WTC11 (cell line): ENCODE results near the gene TMC5.

Experiments used
- CTCF ChIP-seq: fragments of 200-600 bp; IDR thresholded peaks from 2 replicates; pipeline ENCODE4 v1.8.0; 2022; ENCODE audit warnings: antibody characterized with exemption
- E2F1 ChIP-seq: sonication (generic); formaldehyde crosslinking; IDR thresholded peaks from 2 replicates; pipeline ENCODE4 v1.8.0; 2022; ENCODE audit warnings: mild to moderate bottlenecking, missing genetic modification reagents
- FOXK1 ChIP-seq: sonication (generic); formaldehyde crosslinking; IDR thresholded peaks from 2 replicates; pipeline ENCODE4 v1.8.0; 2022; ENCODE audit warnings: mild to moderate bottlenecking, moderate library complexity, missing genetic modification reagents
- FOXP1 ChIP-seq: sonication (generic); formaldehyde crosslinking; IDR thresholded peaks from 2 replicates; pipeline ENCODE4 v1.8.0; 2022; ENCODE audit warnings: missing genetic modification reagents, mild to moderate bottlenecking, moderate library complexity, borderline replicate concordance
- MAX ChIP-seq: sonication (generic); formaldehyde crosslinking; IDR thresholded peaks from 2 replicates; pipeline ENCODE4 v1.8.0; 2022; ENCODE audit warnings: mild to moderate bottlenecking, missing genetic modification reagents
- NR2C2 ChIP-seq: sonication (generic); formaldehyde crosslinking; IDR thresholded peaks from 2 replicates; pipeline ENCODE4 v1.8.0; 2022; ENCODE audit warnings: mild to moderate bottlenecking, missing genetic modification reagents
- NR3C1 ChIP-seq: sonication (generic); formaldehyde crosslinking; conservative IDR thresholded peaks from 2 replicates; pipeline ENCODE4 v1.8.1; 2023; ENCODE audit warnings: low read depth, mild to moderate bottlenecking, missing genetic modification reagents
- PRDM15 ChIP-seq: sonication (generic); formaldehyde crosslinking; IDR thresholded peaks from 2 replicates; pipeline ENCODE4 v1.8.0; 2022; ENCODE audit warnings: missing genetic modification reagents
- ZBTB21 ChIP-seq: sonication (generic); formaldehyde crosslinking; IDR thresholded peaks from 2 replicates; pipeline ENCODE4 v1.8.1; 2023; ENCODE audit warnings: mild to moderate bottlenecking, missing genetic modification reagents, borderline replicate concordance
- ZNF121 ChIP-seq: sonication (generic); formaldehyde crosslinking; IDR thresholded peaks from 2 replicates; pipeline ENCODE4 v1.8.0; 2023; ENCODE audit warnings: missing genetic modification reagents
- ZNF232 ChIP-seq: sonication (generic); formaldehyde crosslinking; IDR thresholded peaks from 2 replicates; pipeline ENCODE4 v1.8.0; 2022; ENCODE audit warnings: mild to moderate bottlenecking, missing genetic modification reagents
- ZNF512 ChIP-seq: sonication (generic); formaldehyde crosslinking; IDR thresholded peaks from 2 replicates; pipeline ENCODE4 v1.8.1; 2022; ENCODE audit warnings: missing genetic modification reagents, borderline replicate concordance

- TF ChIP-seq PRDM15 (CRISPR knock-in tag): no peak
- TF ChIP-seq E2F1 (CRISPR knock-in tag): no peak
- TF ChIP-seq ZBTB21 (CRISPR knock-in tag): no peak
- no peak for TF ChIP-seq CTCF
- no peak for TF ChIP-seq NR3C1
- no peak for TF ChIP-seq ZNF121 (CRISPR knock-in tag)
- TF ChIP-seq NR2C2: no peak
- TF ChIP-seq ZNF232 (CRISPR knock-in tag): no peak
- no peak for TF ChIP-seq FOXK1 (CRISPR knock-in tag)
- TF ChIP-seq MAX (CRISPR knock-in tag): no peak
- no peak for TF ChIP-seq FOXP1 (CRISPR knock-in tag)
- TF ChIP-seq ZNF512: no peak
Observed at GRCh38 chr16:19434584-19434983, 16.9 kb downstream of the TMC5 start.
